Hippocampal formation (tissue), 2 donors: Measurements from ENCODE around the gene FNDC3B.
"Not testable (repeated sequence)": the region's sequence is repeated elsewhere in the genome, so short reads cannot be mapped to it uniquely, and the experiment has no call there.

Experiments used
- DNase-seq, 2 donors: peaks; one replicate each; lab custom pipeline; 2025; lab: John Stamatoyannopoulos, UW

Gene FNDC3B

DNA sequence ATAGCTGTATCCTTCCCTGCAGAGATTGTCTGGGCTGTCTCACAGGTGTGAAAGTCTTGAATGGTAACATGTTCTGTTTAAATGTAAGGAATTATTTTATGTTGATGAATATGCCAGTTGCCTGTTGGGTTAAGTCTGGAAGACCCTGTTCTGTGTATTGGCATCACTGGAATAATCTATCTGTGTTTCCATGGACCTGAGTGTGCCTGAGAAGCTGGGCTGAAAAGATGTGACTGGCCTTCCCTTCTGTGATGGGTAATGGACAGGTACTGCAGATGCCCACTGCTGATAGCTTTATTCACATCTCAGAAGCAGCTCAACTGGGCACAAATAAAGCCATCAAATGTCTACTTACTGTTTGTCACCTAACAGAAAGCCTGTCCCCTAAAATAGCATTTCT, 196.3 kb downstream of the FNDC3B start:
- DNase-seq, result no peak

DNA sequence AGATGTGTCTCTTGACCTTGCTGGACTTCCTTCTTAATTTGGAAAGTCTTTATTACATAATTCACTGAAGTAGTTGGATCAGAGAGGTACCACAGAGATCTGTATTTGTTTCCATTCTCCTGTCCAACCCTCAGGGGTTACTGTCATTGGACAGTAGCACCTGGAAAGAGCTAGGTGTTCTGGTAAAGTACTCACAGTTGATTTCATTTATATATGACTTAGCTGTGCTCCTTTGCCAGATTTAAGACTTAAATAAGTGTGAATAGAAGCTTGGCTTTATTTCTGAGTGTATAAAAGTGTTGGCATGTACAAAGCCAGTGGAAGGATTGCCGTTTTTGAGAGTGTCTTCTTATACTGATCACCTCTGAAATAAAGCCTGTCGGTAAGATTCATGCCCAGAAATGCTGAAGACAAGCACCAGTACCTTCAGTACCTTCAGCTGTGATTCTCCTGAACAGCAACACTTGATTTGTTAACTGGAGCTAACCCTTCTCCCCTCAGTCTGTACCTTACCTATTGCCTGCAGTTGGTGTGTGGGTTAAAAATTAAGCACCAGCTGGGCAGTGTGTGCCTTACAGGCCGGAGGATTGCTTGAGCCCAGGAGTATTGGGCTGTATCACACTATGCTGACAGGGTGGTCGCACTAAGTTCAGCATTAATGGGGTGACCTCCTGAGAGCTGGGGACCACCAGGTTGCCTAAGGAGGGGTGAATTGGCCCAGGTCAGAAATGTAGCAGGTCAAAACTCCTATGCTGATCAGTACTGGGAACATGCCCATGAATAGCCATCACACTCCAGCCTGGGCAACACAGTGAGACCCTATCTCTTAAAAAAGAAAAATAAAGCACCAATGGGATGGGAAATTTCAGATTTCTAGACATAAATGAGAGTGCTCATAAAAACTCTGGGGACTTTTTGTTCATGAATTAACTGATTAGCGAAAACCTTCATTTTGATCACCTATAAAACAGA, 197.7 kb downstream of the FNDC3B start:
- no peak for DNase-seq

DNA sequence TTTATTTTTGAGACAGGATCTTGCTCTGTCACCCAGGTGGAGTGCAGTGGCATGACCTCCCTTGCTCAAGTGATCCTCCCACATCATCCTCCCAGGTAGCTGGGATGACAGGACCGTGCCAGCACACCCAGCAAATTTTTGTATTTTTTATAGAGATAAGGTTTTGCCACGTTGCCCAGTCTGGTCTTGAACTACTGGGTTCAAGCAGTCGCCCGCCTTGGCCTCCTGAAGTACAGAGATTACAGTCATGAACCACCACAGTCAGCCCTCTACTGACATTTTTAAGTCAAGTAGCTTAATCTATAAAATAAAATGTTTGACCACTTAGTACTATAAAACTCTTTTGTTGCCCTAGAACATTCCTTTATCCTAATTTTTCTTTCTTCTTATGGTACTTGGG, 198.8 kb downstream of the FNDC3B start:
- DNase-seq, result no peak

DNA sequence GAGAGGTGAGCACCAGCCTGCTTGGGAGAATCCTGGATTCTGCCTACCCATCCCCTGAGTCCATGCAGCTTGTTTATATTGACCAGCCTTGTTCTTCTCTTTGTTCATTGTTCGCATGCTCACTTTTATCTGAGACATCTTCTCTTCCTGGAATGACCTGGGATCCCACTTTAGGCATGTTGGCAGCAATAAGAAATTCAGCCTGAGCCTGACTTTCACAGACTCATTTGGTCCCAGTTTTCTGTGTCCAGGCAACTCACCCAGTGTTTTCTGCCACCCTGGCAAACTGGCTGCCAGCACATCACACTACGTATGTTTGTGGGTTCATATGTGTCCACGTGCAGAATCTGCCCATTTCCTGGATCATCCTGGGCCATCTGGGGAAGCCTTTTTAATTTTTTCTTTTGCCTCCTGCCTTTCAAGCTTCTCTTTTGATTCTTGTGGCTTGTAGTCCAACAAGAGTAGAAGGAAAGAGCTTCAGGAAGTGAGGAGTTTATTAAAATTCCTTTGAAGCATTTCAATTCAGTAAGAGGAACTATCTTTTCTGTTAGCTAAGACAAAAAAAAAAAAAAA, 199.9 kb downstream of the FNDC3B start:
- no peak for DNase-seq

DNA sequence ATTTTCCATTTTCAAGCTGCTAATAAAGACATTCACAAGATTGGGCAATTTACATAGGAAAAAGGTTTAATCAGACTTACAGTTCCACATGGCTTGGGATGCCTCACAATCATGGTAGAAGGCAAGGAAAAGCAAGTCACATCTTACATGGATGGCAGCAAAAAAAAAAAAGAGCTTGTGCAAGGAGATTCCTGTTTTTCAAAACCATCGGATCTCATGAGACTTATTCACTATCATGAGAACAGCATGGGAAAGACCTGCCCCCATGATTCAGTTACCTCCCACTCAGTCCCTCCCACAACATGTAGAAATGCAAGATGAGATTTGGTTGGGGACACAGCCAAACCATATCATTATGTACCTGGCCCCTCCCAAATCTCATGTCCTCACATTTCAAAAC, 202.0 kb downstream of the FNDC3B start:
- no peak for DNase-seq

DNA sequence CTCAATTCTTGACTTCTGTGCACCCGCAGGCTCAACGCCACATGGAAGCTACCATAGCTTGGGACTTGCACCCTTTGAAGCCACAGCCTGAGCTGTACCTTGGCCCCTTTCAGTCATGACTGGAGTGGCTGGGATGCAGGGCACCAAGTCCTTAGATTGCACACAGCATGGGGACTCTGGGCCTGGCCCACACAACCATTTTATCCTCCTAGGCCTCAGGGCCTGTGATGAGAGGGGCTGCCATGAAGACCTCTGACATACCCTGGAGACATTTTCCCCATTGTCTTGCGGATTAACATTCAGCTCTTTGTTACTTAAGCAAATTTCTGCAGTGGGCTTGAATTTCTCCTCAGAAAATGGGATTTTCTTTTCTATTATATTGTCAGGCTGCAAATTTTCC, 203.1 kb downstream of the FNDC3B start:
- DNase-seq, result not testable (repeated sequence)

DNA sequence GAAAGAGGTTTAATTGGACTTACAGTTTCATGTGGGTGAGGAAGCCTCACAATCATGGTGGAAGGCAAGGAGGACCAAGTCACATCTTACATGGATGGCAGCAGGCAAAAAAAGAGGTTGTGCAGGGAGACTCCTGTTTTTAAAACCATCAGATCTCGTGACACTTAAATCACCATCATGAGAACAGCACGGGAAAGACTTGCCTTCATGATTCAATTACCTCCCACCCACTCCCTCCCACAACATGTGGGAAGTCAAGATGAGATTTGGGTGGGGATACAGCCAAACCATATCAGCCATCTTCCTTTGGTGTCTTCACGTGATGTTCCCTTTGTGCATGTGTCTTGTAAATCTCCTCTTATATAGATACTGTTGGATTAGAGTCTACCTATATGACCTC, 204.0 kb downstream of the FNDC3B start:
- not testable (repeated sequence) for DNase-seq

DNA sequence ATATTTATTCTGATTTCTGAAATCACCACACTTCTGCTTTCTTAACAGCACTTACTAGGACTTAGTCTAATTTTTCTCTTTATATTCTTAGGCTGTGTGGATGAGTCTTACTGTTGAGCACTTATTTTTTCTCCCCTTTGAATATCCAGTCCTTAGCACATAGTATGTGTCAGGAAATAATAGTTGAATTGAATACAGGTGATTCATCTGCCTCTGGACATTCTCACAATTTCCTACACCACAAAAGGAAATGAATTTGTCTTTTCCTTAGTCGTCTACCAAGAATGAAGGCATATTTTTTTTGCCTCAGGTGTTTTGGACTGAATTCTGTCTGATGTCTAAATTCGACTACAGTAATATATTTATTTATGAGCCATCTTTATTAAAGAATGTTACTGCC, 204.6 kb downstream of the FNDC3B start:
- no peak for DNase-seq

DNA sequence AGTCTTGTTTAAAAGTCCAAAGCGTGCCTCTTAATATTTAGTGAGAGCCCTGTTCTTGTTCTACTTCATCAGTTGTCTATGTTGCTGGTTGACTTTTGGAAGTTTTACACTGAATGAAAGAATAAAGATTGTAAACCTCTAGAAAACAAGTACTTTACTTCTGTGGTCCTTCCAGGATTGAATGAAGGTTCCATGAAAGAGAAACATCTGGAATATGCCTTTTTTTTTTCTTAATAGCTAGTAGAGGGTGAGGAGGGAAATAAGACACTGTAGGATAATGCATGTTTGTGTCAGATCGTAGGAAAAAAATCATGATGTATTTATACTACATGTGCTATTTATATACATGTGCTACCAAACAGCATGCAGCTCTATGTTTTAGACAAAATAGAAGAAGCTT, 205.9 kb downstream of the FNDC3B start:
- DNase-seq, result no peak

DNA sequence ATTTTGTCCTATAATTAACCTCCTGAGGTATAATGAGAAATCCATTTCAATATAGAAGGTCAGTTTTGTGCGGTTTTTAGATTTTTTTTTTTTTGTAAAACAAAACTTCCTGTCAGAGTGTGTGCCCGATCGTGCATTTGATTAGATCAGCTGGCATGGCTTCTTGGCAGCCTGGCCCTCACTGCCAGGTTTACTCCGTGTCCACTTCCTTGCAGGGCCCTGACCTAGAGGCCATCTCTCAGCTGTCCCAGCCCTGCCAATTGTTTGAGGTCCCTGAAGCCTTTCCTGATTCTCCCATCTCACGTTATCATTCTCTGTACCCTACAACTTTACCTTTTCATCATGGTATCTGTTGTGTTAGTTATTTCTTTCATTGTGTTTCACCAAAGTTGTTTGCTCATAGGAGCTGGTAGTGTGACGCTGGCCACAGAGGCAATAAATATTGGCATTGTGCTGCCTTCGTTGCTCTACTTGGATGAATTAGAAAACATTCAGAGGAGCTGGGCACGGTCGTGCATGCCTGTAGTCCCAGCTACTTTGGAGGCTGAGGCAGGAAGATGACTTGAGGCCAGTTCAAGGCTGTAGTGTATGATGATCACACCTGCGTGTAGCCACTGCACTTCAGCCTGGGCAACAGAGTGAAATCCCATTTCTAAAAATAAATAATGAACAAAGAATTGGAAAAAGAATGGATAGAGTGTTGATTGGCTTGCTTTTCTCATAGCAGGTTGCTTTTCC, 206.9 kb downstream of the FNDC3B start:
- DNase-seq, result no peak

DNA sequence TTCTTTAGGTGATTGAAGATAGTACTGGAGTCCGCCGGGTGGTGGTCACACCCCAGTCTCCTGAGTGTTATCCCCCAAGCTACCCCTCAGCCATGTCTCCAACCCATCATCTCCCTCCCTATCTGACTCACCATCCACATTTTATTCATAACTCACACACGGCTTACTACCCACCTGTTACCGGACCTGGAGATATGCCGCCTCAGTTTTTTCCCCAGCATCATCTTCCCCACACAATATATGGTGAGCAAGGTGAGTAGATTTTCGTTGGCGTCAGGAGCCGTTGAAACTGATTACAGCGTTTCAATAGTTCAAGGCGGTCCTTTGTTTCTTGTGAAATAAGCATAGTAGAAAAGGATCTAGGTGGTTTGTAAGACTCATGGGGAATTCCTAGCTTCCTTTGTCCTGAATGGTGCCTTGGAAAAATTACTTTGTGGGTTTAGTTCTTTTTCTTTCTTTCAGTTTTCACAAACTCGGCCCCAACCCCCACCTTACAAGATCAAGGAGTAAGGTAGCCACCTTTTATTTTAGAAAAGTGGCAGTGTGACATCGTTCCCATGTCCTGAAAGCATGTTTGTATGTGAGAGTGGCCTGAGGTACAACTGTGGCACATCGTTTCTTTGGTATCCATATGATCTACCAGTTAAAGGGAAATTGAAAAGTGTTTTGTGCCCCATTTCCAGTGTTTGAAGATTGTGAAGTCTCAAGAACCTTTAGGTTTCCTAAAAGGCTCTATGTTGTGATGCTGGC, 208.3 kb downstream of the FNDC3B start:
- no peak for DNase-seq

DNA sequence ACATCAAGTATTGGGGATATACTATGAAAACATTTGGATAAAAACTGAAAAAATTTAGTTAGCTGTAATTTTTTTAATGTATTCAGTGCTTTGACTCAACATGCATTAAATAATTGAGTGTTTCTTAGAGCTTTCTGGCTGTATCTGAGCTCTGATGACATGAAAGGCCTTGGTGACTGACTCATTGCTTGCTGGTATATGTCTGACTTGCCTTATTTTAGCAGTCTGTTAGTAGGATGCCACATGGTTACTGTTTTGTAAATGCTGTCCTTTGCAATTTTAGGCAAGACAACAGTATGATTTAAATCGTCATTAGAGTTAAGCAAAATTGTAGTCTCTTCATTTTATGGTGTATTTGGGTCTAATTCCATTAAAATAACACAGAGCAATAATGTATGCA, 209.7 kb downstream of the FNDC3B start:
- DNase-seq, result no peak

DNA sequence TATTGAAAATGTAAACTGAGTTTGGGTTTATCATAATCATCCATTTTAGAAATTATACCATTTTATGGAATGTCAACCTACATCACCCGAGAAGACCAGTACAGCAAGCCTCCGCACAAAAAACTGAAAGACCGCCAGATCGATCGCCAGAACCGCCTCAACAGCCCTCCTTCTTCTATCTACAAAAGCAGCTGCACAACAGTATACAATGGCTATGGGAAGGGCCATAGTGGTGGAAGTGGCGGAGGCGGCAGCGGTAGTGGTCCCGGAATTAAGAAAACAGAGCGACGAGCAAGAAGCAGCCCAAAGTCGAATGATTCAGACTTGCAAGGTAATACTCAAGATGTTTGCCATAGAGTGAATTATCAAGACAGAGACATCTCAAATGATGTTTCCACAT, 211.8 kb downstream of the FNDC3B start:
- DNase-seq, result no peak

DNA sequence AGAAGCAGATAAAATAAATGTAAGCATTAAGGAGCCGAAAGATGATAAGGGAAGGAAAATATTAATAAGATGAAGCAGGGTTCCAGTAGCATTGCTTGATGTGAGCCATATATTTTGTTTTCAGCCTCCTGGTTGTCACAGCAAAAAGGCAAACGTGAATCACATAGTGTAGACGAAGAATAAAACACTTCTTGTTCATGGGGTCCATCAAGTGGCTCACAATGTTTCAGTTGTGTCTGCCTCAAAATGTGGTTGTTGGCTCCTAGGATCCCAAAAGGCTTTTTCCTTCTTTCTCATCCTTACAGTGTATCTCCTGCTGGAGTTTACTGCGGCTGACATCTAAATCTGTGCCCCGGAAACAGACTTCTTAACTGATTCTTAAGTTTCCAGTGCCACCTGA, 213.8 kb downstream of the FNDC3B start:
- no peak for DNase-seq

DNA sequence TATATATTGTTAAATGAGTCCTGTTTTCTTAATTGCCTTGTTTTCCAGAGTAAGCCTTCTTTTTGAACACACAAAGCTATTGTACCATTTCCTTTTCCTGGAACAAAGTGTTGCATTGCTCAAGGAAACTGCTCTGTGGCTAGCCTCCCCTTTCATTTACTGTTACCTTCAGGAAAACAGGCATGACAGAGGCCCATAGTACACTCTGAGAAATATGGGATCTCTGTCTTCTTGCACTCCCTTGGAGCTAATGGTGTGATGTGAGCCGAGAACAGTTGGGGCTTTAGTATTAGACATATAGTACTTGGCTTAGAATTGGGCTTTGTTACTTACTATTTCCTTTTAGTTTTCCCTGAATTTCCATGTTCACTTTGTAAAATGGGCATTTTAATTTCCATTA, 215.2 kb downstream of the FNDC3B start:
- DNase-seq, result no peak

DNA sequence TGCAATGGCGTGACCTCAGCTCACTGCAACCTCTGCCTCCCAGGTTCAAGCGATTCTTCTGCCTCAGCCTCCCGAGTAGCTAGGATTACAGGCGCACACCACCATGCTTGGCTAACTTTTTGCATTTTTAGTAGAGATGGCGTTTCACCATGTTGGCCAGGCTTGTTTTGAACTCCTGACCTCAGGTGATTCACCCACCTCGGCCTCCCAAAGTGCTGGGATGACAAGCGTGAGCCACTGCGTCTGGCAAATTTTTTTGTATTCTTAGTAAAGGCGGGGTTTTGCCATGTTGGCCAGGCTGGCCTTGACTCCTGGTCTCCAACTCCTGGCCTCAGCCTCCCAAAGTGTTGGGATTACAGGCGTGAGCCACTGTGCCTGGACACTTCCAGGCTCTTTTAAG, 215.9 kb downstream of the FNDC3B start:
- not testable (repeated sequence) for DNase-seq

DNA sequence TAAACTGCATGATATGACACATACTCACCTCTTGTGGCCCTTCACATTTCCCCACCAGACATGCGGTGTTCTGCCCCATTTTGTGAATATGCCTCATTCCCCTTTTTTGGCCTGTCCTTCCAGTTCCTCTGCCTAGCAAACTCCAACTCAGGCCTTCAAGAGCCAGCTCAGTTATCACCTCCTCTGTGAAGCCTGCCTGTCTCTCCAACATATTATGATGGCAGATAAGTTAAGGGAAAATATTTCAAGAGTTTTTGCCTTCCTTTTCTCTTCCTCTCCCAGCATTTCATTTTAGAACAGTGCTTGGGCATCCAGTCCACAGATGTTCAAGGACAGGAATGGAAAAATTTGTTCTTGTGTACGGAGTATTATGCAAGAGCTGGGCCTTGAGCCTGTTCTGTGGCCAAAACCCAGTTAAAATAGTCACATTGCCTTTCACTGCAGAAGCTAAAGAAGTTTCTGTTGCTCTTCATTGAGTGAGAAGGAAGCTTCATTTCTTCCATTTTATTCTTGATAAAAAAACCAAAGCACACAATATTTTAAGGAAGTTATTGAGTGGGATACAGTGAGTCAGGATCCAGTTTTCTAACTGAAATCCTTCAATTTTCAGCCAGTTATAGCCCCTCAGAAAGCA, 216.8 kb downstream of the FNDC3B start:
- peak in 1 of 2 donors; percentile 43 for DNase-seq

DNA sequence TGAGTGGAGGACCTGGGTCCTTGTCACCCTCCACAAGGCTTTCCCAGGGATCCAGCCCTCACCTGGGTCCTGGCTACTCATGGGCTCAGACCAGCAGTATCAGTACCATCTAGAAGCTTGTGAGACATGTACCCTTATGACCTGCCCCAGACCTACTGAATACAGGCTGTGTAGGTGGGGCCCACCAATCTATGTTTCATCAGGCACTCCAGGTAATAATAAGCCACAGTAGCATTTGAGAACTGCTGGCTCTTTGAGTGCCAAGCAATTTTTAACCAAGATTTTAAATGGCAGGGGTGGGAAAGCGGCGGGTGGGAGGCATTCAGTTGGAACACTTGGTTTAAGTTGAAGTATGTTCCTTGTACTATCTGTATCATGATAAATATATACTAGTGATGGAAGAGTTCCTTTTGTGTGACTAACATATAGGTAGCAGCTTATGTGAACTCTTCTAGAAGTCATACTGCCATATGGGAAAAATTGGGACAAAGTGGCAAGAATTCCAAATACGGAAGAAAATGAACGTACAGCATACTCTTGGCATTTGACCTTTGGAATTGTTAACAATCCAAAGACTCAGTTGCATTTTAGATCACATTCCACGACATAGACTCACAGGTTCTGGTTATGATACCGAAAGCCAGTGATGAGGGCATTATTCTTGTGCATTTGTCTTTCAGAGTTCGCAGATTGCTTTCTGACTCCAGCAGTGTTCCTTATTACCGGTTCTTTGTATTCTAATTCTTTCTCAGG, 218.4 kb downstream of the FNDC3B start:
- DNase-seq, result no peak

DNA sequence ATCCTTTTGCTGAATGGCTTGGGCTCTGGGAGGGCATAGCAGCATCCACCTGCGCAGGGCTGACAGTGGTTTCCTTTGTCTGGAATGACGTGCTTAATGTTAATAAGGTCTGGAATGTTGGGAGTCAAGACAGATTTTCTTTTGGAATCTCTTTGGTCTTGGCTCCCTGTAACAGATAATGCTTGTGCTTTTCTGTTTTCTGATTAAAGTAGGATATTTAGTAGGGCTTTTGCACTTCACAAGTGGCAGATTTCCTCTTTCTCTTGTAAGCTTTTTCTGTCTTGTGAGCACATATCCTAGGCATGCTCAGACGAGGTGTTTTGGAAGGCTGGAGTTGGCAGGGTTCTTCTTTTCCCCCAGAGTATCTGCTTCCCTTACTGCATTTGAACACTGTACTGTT, 219.2 kb downstream of the FNDC3B start:
- DNase-seq, result no peak

DNA sequence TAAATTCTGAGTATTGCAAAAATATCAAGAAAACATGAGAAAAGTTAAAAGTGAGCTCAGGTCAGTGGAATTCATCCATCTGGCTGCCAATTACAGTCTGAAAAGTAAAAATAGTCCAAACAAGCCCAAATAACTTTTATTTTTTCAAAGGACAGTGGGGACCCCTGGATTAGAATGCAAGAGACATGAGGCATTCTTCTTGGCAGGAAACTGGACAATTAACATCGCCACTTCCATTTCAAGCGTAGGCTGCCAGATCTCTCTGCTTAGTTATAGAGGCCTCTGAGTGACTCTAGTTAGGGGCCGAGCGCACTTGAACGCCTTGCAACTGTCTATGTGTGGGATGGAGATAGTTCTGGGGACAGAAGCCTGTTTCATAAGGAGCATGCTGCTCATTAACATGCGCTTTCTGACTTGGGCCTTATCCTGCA, 219.7 kb downstream of the FNDC3B start:
- DNase-seq, result no peak

DNA sequence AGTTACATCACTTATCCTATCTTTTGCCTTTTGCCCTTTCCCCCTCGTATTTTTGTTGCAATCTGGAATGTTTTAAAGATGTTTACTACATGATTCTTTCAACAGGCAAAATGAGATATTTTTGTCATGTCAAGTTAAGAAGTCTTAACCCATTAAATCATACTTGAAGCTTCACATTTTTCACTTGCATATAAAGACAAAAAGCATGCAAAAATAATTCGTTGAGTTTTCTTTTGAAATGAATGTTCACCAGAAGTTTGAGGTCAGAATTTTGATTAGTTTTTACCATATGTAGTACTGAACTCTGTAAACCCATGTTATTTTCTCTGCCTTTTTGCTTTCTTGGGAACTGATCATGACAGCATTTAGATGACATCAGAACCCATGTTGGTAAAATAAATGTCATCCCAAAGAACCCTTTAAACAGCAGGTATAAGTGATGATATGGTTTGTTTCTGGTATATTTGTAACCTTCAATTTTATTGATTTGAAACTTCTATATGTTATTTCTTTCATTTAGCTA, 220.4 kb downstream of the FNDC3B start:
- DNase-seq, result no peak
